HL-60 (cell line): ENCODE results near the gene OR5A2.

Experiments used
- DNase-seq, 2 experiments: peaks; one replicate each; pipeline ENCODE4 v3.0.0-alpha.2; 2010 to 2020; ENCODE audit warnings: low read depth in 1 of 2, low spot score in 1 of 2
- H3K27ac ChIP-seq: fragments of 250-450 bp; sonication (Bioruptor Pico); replicated peaks from 2 replicates; pipeline ENCODE4 v1.5.1; 2020; ENCODE audit warnings: mild to moderate bottlenecking, moderate library complexity
- H3K27me3 ChIP-seq: fragments of 250-450 bp; sonication (Bioruptor Pico); 2 replicates; pipeline ENCODE4 v1.5.1; 2021; ENCODE audit warnings: mild to moderate bottlenecking, moderate library complexity; ENCODE audit not compliant: insufficient read depth, poor library complexity, severe bottlenecking
- H3K4me3 ChIP-seq: replicated peaks from 2 replicates; pipeline ENCODE4 v1.5.1; 2011; ENCODE audit warnings: mild to moderate bottlenecking, control low read depth, low read length; ENCODE audit not compliant: insufficient read depth
- GABPA ChIP-seq: IDR thresholded peaks from 2 replicates; pipeline ENCODE4 v1.6.1; 2012; ENCODE audit warnings: low read depth
- POLR2AphosphoS5 ChIP-seq: IDR thresholded peaks from 2 replicates; pipeline ENCODE4 v1.6.1; 2012; ENCODE audit warnings: low read depth
- SPI1 ChIP-seq: IDR thresholded peaks from 2 replicates; pipeline ENCODE4 v1.6.1; 2012; ENCODE audit warnings: low read depth, mild to moderate bottlenecking, borderline replicate concordance
- long read RNA-seq: library from polyadenylated mRNA; unstranded; transcript quantifications from one replicate; pipeline ENCODE4 v2.0.0, GENCODE V29; 2020
- TF ChIP-seq, protein P1 (sequence below): IDR thresholded peaks from 2 replicates; pipeline ENCODE4 v1.6.1; 2012; ENCODE audit warnings: low read depth; ENCODE audit not compliant: insufficient replicate concordance
- TF ChIP-seq, protein P2 (sequence below): IDR thresholded peaks from one replicate; pipeline ENCODE4 v1.5.1; 2011; ENCODE audit warnings: low read length, control low read depth, inconsistent platforms; ENCODE audit not compliant: insufficient read depth

OR5A2 gene
- long read RNA-seq = 0 reads

DNA sequence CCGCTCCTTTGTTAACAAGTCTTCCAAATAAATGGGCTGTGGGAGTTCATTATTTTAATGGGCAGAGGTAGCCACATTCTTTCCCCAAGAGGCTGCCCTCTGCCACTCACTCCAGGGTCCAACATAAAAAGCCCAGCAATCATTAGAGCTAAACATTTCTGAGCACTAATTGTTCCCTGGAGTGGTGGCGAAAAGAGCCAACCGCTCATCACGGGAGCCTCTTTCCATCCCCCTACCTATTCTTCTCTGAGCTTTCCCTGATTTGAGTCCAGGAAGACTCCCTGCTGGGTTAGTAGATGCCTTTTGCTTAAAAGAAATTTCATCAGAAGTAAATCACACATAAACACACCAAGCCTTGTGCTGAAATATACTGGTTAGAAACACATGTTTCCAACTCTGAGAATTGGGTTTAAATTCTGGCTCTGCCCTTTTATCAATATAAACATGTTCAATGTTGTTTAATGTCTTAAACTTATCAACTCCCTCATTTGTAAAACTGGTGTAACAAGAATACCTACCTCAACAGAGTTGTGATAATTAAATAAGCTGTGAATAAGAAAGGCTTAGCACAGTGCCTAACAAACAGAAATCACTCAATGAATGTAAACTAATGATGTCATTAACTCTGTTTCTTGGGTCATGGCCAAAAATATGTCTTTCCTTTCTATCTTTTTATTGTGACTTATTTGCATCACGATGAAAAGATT lies at the start of gene OR5A2:
TSS of gene OR5A2 (minus strand) at position 53 of the 707 bp plus-strand sequence. CDS start 3,460 bp downstream, outside the sequence.
- Histone ChIP-seq H3K27me3 (peaks cover 3% of the 10 kb centered on the region), H3K27ac (no peak within 1 kb of the TSS), H3K4me3 (no peak within 1 kb of the TSS)
- no peak for TF ChIP-seq SPI1
- TF ChIP-seq, protein P1, sequence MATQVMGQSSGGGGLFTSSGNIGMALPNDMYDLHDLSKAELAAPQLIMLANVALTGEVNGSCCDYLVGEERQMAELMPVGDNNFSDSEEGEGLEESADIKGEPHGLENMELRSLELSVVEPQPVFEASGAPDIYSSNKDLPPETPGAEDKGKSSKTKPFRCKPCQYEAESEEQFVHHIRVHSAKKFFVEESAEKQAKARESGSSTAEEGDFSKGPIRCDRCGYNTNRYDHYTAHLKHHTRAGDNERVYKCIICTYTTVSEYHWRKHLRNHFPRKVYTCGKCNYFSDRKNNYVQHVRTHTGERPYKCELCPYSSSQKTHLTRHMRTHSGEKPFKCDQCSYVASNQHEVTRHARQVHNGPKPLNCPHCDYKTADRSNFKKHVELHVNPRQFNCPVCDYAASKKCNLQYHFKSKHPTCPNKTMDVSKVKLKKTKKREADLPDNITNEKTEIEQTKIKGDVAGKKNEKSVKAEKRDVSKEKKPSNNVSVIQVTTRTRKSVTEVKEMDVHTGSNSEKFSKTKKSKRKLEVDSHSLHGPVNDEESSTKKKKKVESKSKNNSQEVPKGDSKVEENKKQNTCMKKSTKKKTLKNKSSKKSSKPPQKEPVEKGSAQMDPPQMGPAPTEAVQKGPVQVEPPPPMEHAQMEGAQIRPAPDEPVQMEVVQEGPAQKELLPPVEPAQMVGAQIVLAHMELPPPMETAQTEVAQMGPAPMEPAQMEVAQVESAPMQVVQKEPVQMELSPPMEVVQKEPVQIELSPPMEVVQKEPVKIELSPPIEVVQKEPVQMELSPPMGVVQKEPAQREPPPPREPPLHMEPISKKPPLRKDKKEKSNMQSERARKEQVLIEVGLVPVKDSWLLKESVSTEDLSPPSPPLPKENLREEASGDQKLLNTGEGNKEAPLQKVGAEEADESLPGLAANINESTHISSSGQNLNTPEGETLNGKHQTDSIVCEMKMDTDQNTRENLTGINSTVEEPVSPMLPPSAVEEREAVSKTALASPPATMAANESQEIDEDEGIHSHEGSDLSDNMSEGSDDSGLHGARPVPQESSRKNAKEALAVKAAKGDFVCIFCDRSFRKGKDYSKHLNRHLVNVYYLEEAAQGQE = no peak
- TF ChIP-seq GABPA = no peak
- TF ChIP-seq, protein P2, sequence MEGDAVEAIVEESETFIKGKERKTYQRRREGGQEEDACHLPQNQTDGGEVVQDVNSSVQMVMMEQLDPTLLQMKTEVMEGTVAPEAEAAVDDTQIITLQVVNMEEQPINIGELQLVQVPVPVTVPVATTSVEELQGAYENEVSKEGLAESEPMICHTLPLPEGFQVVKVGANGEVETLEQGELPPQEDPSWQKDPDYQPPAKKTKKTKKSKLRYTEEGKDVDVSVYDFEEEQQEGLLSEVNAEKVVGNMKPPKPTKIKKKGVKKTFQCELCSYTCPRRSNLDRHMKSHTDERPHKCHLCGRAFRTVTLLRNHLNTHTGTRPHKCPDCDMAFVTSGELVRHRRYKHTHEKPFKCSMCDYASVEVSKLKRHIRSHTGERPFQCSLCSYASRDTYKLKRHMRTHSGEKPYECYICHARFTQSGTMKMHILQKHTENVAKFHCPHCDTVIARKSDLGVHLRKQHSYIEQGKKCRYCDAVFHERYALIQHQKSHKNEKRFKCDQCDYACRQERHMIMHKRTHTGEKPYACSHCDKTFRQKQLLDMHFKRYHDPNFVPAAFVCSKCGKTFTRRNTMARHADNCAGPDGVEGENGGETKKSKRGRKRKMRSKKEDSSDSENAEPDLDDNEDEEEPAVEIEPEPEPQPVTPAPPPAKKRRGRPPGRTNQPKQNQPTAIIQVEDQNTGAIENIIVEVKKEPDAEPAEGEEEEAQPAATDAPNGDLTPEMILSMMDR = no peak
- no peak for TF ChIP-seq POLR2AphosphoS5
- no peak for DNase-seq

GRCh38 chr11:59475176-59475575 lies 49.0 kb upstream of the OR5A2 start:
- DNase-seq = no peak
- peaks cover 3% of the 10 kb centered on the region for H3K27me3 ChIP-seq
- no peak overlapping the region for H3K27ac ChIP-seq
- no peak for TF ChIP-seq SPI1
- TF ChIP-seq GABPA = no peak
- TF ChIP-seq, protein P1 = no peak
- TF ChIP-seq, protein P2 = no peak
- no peak for TF ChIP-seq POLR2AphosphoS5
- H3K4me3 ChIP-seq = no peak overlapping the region

DNA sequence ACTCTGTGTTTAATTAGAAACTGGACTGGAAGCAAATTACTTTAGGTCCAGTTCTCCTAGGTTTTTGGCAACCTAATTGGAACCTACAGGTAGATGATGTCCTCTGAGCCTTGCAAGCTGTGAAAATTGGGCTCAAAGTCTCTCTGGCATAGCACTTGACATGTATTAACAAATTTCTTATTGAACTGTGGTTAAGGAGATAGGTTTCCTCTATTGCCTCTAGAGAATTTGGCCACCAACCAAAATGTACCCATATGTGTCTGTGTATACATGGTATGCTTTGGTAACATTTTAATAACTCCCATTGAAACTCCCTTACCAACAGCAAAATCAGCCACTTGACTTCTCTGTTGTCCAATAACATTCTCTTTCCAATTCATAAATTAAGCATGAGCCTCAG lies 46.8 kb upstream of the OR5A2 start, which contains the start of gene OR4D10:
TSS of gene OR4D10 (plus strand) at position 301 of the 400 bp plus-strand sequence. CDS start 4,115 bp downstream, outside the sequence.
- H3K27me3 ChIP-seq = peaks cover 3% of the 10 kb centered on the region
- H3K27ac ChIP-seq = no peak within 1 kb of the TSS
- no peak for DNase-seq
- TF ChIP-seq SPI1 (no peak), GABPA (no peak), POLR2AphosphoS5 (no peak)
- TF ChIP-seq, protein P1 = no peak
- TF ChIP-seq, protein P2 = no peak
- H3K4me3 ChIP-seq = no peak within 1 kb of the TSS
